Measurements from ENCODE around the gene GABBR1. TPM values are rescaled to one million over a fixed set of nuclear protein-coding genes. Genes with fewer than 3 reads are reported as not detected.

The GABBR1 gene
- polyA plus RNA-seq, 3 donors = 66.8 to 109 (median 70.0) TPM

GRCh38 chr6:29520232-29520631 lies 112.8 kb downstream of the GABBR1 start:
- no peak for DNase-seq (ENCODE audit: extremely low read depth in 1 of 11, low read depth in 9 of 11, low spot score in 4 of 11)

- DNase-seq (ENCODE audit: extremely low read depth in 1 of 11, low read depth in 9 of 11, low spot score in 4 of 11) = no peak
These were observed 113.5 kb downstream of the GABBR1 start for GRCh38 chr6:29519291-29520010.

- no peak for DNase-seq (ENCODE audit: extremely low read depth in 1 of 11, low read depth in 9 of 11, low spot score in 4 of 11)
These were observed 115.1 kb downstream of the GABBR1 start for GRCh38 chr6:29517728-29518440.

- no peak for DNase-seq (ENCODE audit: extremely low read depth in 1 of 11, low read depth in 9 of 11, low spot score in 4 of 11)
These were observed 115.7 kb downstream of the GABBR1 start for GRCh38 chr6:29517245-29517644.

GRCh38 chr6:29516108-29516507 lies 116.9 kb downstream of the GABBR1 start:
- DNase-seq (ENCODE audit: extremely low read depth in 1 of 11, low read depth in 9 of 11, low spot score in 4 of 11) = no peak

GRCh38 chr6:29510746-29511300 lies 122.2 kb downstream of the GABBR1 start:
- DNase-seq (ENCODE audit: extremely low read depth in 1 of 11, low read depth in 9 of 11, low spot score in 4 of 11) = no peak

GRCh38 chr6:29510202-29510601 lies 122.8 kb downstream of the GABBR1 start:
- no peak for DNase-seq (ENCODE audit: extremely low read depth in 1 of 11, low read depth in 9 of 11, low spot score in 4 of 11)

Other genes starting within 250 kb of the GABBR1 start
- gene OR12D2, start 237.6 kb downstream of the GABBR1 start, polyA plus RNA-seq (ENCODE audit: insufficient read length in 3 of 3) = not detected
- gene OR12D1, start 218.3 kb downstream of the GABBR1 start, polyA plus RNA-seq (ENCODE audit: insufficient read length in 3 of 3) = not detected
- gene OR10C1, start 193.9 kb downstream of the GABBR1 start, polyA plus RNA-seq (ENCODE audit: insufficient read length in 3 of 3) = not detected
- gene OR11A1, start 176.1 kb downstream of the GABBR1 start, polyA plus RNA-seq (ENCODE audit: insufficient read length in 3 of 3) = not detected
- gene OR2H1, start 176.0 kb downstream of the GABBR1 start, polyA plus RNA-seq (ENCODE audit: insufficient read length in 3 of 3) = not detected
- not detected for gene MAS1L, start 145.2 kb downstream of the GABBR1 start, polyA plus RNA-seq (ENCODE audit: insufficient read length in 3 of 3)
- 1 to 10 TPM in 1 of 3 donors, under 1 TPM in 2; 0.52 to 1.3 (median 0.90) TPM for gene UBD, start 73.5 kb downstream of the GABBR1 start, polyA plus RNA-seq (ENCODE audit: insufficient read length in 3 of 3)
- under 1 TPM; 0.11 to 0.13 (median 0.11) TPM for gene OR2H2, start 48.1 kb downstream of the GABBR1 start, polyA plus RNA-seq (ENCODE audit: insufficient read length in 3 of 3)
- gene MOG, start 23.9 kb upstream of the GABBR1 start, polyA plus RNA-seq (ENCODE audit: insufficient read length in 3 of 3) = under 1 TPM in 1 of 3 donors, not detected in 2; 0.20 TPM
- under 1 TPM in 2 of 3 donors, not detected in 1; 0.22 to 0.28 TPM for gene ZFP57, start 48.0 kb upstream of the GABBR1 start, polyA plus RNA-seq (ENCODE audit: insufficient read length in 3 of 3)
- 10 to 100 TPM in 1 of 3 donors, 1 to 10 TPM in 2; 3.1 to 11.4 (median 4.9) TPM for gene HLA-F, start 90.3 kb upstream of the GABBR1 start, polyA plus RNA-seq (ENCODE audit: insufficient read length in 3 of 3)
- 1 to 10 TPM; 4.5 to 7.4 (median 5.4) TPM for gene HLA-G, start 194.6 kb upstream of the GABBR1 start, polyA plus RNA-seq (ENCODE audit: insufficient read length in 3 of 3)

Measured in renal cortex interstitium (tissue), 11 donors.